ENCODE data around the gene NFYA. TPM values are rescaled to one million over a fixed set of nuclear protein-coding genes. Genes with fewer than 3 reads are reported as not detected.
A peak's percentile ranks its signal among the peaks of the same experiment; 100 is the strongest.

The NFYA gene
- total and polyA plus RNA-seq, 2 of the 13 experiments (the other 11 are each of a cell fraction or from before 2014, with no cell fraction given), result 16.0 to 22.9 TPM

DNA sequence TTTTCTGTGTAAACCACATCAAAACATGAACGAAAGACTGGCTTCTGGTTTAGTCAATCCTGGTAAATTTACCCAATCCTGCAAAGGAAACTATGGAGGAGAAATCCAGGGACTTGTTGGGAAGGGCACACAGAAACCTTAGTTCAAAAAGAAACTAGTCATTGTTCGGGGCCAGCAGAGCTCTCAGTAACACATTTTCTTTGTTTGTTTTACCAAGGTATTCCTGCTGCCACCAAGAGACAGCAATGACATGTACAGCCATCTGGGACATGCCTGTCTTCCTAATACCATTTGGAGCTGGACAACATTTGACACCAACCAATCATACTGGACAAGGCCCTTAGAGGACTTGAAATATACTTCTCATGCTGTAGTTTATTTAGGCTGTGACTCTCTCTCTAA, 8.9 kb upstream of the NFYA start (continued):
- TF ChIP-seq, protein P1, sequence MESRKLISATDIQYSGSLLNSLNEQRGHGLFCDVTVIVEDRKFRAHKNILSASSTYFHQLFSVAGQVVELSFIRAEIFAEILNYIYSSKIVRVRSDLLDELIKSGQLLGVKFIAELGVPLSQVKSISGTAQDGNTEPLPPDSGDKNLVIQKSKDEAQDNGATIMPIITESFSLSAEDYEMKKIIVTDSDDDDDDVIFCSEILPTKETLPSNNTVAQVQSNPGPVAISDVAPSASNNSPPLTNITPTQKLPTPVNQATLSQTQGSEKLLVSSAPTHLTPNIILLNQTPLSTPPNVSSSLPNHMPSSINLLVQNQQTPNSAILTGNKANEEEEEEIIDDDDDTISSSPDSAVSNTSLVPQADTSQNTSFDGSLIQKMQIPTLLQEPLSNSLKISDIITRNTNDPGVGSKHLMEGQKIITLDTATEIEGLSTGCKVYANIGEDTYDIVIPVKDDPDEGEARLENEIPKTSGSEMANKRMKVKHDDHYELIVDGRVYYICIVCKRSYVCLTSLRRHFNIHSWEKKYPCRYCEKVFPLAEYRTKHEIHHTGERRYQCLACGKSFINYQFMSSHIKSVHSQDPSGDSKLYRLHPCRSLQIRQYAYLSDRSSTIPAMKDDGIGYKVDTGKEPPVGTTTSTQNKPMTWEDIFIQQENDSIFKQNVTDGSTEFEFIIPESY (CRISPR knock-in tag; IDR thresholded peaks at IDR 0.05), result 0 out of 2 replicates have a peak, but pooled peaks have one; percentile 7
- TF ChIP-seq, protein P2, sequence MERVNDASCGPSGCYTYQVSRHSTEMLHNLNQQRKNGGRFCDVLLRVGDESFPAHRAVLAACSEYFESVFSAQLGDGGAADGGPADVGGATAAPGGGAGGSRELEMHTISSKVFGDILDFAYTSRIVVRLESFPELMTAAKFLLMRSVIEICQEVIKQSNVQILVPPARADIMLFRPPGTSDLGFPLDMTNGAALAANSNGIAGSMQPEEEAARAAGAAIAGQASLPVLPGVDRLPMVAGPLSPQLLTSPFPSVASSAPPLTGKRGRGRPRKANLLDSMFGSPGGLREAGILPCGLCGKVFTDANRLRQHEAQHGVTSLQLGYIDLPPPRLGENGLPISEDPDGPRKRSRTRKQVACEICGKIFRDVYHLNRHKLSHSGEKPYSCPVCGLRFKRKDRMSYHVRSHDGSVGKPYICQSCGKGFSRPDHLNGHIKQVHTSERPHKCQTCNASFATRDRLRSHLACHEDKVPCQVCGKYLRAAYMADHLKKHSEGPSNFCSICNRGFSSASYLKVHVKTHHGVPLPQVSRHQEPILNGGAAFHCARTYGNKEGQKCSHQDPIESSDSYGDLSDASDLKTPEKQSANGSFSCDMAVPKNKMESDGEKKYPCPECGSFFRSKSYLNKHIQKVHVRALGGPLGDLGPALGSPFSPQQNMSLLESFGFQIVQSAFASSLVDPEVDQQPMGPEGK (CRISPR knock-in tag; IDR thresholded peaks at IDR 0.05), result peak; percentile 57; the same call in 1 of the 2 replicates
- TF ChIP-seq RFXAP (CRISPR knock-in tag; IDR thresholded peaks at IDR 0.05; ENCODE audit: borderline replicate concordance) (no peak), ZBTB42 (CRISPR knock-in tag; IDR thresholded peaks at IDR 0.05) (no peak), ZNF674 (CRISPR knock-in tag; IDR thresholded peaks at IDR 0.05; ENCODE audit: low read depth) (no peak), SSRP1 (CRISPR knock-in tag; IDR thresholded peaks at IDR 0.05) (no peak), NCOA2 (CRISPR knock-in tag; IDR thresholded peaks at IDR 0.05) (peak; percentile 56), ZNF232 (CRISPR knock-in tag; IDR thresholded peaks at IDR 0.05; ENCODE audit: borderline replicate concordance) (no peak), LCORL (IDR thresholded peaks at IDR 0.05) (no peak), LCORL (CRISPR knock-in tag; IDR thresholded peaks at IDR 0.05) (0 out of 2 replicates have a peak, but pooled peaks have one; percentile 40), TCF7L2 (IDR thresholded peaks at IDR 0.05; ENCODE audit: low read depth, low read length) (no peak; the same call in 1 of the 2 replicates), MAFK (conservative IDR thresholded peaks at IDR 0.05 in 1 of 2, IDR thresholded peaks at IDR 0.05 in 1 of 2; ENCODE audit: low read length in 2 of 2) (0 out of 4 replicates have a peak, but pooled peaks of 1 of the 2 experiments have one; percentile 1), ZFP37 (CRISPR knock-in tag; IDR thresholded peaks at IDR 0.05; ENCODE audit: borderline replicate concordance) (no peak), TBX2 (CRISPR knock-in tag; IDR thresholded peaks at IDR 0.05; ENCODE audit: borderline replicate concordance) (peak; percentile 73; the same call in 1 of the 2 replicates), SOX6 (IDR thresholded peaks at IDR 0.05) (no peak), SOX6 (CRISPR knock-in tag; IDR thresholded peaks at IDR 0.05) (peak; percentile 87)
- TF ChIP-seq, protein P3, sequence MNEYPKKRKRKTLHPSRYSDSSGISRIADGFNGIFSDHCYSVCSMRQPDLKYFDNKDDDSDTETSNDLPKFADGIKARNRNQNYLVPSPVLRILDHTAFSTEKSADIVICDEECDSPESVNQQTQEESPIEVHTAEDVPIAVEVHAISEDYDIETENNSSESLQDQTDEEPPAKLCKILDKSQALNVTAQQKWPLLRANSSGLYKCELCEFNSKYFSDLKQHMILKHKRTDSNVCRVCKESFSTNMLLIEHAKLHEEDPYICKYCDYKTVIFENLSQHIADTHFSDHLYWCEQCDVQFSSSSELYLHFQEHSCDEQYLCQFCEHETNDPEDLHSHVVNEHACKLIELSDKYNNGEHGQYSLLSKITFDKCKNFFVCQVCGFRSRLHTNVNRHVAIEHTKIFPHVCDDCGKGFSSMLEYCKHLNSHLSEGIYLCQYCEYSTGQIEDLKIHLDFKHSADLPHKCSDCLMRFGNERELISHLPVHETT (CRISPR knock-in tag; conservative IDR thresholded peaks at IDR 0.05), result peak; percentile 69; the same call in 1 of the 2 replicates
- TF ChIP-seq, protein P4, sequence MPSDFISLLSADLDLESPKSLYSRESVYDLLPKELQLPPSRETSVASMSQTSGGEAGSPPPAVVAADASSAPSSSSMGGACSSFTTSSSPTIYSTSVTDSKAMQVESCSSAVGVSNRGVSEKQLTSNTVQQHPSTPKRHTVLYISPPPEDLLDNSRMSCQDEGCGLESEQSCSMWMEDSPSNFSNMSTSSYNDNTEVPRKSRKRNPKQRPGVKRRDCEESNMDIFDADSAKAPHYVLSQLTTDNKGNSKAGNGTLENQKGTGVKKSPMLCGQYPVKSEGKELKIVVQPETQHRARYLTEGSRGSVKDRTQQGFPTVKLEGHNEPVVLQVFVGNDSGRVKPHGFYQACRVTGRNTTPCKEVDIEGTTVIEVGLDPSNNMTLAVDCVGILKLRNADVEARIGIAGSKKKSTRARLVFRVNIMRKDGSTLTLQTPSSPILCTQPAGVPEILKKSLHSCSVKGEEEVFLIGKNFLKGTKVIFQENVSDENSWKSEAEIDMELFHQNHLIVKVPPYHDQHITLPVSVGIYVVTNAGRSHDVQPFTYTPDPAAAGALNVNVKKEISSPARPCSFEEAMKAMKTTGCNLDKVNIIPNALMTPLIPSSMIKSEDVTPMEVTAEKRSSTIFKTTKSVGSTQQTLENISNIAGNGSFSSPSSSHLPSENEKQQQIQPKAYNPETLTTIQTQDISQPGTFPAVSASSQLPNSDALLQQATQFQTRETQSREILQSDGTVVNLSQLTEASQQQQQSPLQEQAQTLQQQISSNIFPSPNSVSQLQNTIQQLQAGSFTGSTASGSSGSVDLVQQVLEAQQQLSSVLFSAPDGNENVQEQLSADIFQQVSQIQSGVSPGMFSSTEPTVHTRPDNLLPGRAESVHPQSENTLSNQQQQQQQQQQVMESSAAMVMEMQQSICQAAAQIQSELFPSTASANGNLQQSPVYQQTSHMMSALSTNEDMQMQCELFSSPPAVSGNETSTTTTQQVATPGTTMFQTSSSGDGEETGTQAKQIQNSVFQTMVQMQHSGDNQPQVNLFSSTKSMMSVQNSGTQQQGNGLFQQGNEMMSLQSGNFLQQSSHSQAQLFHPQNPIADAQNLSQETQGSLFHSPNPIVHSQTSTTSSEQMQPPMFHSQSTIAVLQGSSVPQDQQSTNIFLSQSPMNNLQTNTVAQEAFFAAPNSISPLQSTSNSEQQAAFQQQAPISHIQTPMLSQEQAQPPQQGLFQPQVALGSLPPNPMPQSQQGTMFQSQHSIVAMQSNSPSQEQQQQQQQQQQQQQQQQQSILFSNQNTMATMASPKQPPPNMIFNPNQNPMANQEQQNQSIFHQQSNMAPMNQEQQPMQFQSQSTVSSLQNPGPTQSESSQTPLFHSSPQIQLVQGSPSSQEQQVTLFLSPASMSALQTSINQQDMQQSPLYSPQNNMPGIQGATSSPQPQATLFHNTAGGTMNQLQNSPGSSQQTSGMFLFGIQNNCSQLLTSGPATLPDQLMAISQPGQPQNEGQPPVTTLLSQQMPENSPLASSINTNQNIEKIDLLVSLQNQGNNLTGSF (CRISPR knock-in tag; IDR thresholded peaks at IDR 0.05), result no peak
- TF ChIP-seq, protein P5, sequence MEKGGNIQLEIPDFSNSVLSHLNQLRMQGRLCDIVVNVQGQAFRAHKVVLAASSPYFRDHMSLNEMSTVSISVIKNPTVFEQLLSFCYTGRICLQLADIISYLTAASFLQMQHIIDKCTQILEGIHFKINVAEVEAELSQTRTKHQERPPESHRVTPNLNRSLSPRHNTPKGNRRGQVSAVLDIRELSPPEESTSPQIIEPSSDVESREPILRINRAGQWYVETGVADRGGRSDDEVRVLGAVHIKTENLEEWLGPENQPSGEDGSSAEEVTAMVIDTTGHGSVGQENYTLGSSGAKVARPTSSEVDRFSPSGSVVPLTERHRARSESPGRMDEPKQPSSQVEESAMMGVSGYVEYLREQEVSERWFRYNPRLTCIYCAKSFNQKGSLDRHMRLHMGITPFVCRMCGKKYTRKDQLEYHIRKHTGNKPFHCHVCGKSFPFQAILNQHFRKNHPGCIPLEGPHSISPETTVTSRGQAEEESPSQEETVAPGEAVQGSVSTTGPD (CRISPR knock-in tag; IDR thresholded peaks at IDR 0.05), result peak; percentile 77
